ENCODE data around the gene ZNF487. TPM values are rescaled to one million over a fixed set of nuclear protein-coding genes. Genes with fewer than 3 reads are reported as not detected.
A peak's percentile ranks its signal among the peaks of the same experiment; 100 is the strongest.

The ZNF487 gene
- total and polyA plus RNA-seq, 2 of the 13 experiments (the other 11 are each of a cell fraction or from before 2014, with no cell fraction given) = 7.4 to 8.8 TPM

DNA sequence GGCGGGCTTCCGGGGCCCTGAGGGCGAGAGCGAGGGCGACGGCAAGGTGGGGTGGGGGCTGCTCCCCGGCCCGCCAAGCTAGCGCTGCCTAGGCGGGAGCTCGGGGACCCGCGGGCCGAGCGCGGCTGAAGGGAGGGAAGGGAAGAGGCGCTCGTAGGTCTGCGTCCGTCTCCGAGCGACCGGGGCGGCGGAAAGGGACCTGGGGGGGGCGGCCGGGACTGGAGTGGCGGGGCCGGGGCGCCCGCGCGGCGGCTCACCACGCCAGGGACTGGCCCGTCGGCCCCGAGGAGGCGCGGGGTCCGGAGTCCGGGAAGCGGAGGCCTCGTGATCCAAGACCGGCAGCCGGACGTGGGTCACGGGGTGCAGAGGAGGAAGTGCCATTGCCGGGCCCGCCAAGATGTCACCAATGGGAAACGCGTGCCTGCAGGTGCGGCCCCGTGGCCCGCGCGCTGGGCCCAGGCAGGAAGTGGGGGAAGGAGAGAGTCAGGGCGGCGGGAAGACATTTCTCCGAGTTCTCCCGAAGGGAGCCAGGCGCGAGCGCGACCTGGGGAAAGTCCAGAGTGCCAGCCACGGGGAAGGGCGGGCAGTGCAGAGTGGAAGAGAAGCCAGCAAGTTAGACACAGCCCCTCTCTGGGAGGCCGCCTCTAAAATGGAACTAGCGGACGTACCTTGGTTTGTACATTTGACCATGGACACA, 39.8 kb upstream of the ZNF487 start (continued):
- no peak for TF ChIP-seq ZNF180 (CRISPR knock-in tag; IDR thresholded peaks at IDR 0.05; ENCODE audit: borderline replicate concordance, low read depth)
- TF ChIP-seq ZNF629 (CRISPR knock-in tag; conservative IDR thresholded peaks at IDR 0.05) = peak; percentile 33; the same call in 1 of the 2 replicates
- TF ChIP-seq ELF4 (CRISPR knock-in tag; IDR thresholded peaks at IDR 0.05; ENCODE audit: borderline replicate concordance) = peak; percentile 93
- no peak for TF ChIP-seq ZBTB21 (CRISPR knock-in tag; IDR thresholded peaks at IDR 0.05)
- peak; percentile 87 for TF ChIP-seq ZSCAN31 (CRISPR knock-in tag; IDR thresholded peaks at IDR 0.05; ENCODE audit: low read depth)
- TF ChIP-seq, protein P1, sequence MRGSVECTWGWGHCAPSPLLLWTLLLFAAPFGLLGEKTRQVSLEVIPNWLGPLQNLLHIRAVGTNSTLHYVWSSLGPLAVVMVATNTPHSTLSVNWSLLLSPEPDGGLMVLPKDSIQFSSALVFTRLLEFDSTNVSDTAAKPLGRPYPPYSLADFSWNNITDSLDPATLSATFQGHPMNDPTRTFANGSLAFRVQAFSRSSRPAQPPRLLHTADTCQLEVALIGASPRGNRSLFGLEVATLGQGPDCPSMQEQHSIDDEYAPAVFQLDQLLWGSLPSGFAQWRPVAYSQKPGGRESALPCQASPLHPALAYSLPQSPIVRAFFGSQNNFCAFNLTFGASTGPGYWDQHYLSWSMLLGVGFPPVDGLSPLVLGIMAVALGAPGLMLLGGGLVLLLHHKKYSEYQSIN (CRISPR knock-in tag; IDR thresholded peaks at IDR 0.05; ENCODE audit: borderline replicate concordance) = no peak
- TF ChIP-seq, protein P2, sequence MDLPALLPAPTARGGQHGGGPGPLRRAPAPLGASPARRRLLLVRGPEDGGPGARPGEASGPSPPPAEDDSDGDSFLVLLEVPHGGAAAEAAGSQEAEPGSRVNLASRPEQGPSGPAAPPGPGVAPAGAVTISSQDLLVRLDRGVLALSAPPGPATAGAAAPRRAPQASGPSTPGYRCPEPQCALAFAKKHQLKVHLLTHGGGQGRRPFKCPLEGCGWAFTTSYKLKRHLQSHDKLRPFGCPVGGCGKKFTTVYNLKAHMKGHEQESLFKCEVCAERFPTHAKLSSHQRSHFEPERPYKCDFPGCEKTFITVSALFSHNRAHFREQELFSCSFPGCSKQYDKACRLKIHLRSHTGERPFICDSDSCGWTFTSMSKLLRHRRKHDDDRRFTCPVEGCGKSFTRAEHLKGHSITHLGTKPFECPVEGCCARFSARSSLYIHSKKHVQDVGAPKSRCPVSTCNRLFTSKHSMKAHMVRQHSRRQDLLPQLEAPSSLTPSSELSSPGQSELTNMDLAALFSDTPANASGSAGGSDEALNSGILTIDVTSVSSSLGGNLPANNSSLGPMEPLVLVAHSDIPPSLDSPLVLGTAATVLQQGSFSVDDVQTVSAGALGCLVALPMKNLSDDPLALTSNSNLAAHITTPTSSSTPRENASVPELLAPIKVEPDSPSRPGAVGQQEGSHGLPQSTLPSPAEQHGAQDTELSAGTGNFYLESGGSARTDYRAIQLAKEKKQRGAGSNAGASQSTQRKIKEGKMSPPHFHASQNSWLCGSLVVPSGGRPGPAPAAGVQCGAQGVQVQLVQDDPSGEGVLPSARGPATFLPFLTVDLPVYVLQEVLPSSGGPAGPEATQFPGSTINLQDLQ (CRISPR knock-in tag; IDR thresholded peaks at IDR 0.05) = no peak
- no peak for TF ChIP-seq TMF1 (CRISPR knock-in tag; IDR thresholded peaks at IDR 0.05; ENCODE audit: low read depth)
- TF ChIP-seq ZNF33B (CRISPR knock-in tag; IDR thresholded peaks at IDR 0.05) = no peak
- peak; percentile 88 for TF ChIP-seq PITX1 (CRISPR knock-in tag; IDR thresholded peaks at IDR 0.05)
- peak; percentile 88 for TF ChIP-seq ASH2L (IDR thresholded peaks at IDR 0.05; ENCODE audit: insufficient read length, low read depth, low read length)
- TF ChIP-seq, protein P3, sequence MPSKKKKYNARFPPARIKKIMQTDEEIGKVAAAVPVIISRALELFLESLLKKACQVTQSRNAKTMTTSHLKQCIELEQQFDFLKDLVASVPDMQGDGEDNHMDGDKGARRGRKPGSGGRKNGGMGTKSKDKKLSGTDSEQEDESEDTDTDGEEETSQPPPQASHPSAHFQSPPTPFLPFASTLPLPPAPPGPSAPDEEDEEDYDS (CRISPR knock-in tag; IDR thresholded peaks at IDR 0.05) = peak; percentile 73
- TF ChIP-seq FOXJ3 (CRISPR knock-in tag; IDR thresholded peaks at IDR 0.05; ENCODE audit: borderline replicate concordance) = no peak
- TF ChIP-seq, protein P4, sequence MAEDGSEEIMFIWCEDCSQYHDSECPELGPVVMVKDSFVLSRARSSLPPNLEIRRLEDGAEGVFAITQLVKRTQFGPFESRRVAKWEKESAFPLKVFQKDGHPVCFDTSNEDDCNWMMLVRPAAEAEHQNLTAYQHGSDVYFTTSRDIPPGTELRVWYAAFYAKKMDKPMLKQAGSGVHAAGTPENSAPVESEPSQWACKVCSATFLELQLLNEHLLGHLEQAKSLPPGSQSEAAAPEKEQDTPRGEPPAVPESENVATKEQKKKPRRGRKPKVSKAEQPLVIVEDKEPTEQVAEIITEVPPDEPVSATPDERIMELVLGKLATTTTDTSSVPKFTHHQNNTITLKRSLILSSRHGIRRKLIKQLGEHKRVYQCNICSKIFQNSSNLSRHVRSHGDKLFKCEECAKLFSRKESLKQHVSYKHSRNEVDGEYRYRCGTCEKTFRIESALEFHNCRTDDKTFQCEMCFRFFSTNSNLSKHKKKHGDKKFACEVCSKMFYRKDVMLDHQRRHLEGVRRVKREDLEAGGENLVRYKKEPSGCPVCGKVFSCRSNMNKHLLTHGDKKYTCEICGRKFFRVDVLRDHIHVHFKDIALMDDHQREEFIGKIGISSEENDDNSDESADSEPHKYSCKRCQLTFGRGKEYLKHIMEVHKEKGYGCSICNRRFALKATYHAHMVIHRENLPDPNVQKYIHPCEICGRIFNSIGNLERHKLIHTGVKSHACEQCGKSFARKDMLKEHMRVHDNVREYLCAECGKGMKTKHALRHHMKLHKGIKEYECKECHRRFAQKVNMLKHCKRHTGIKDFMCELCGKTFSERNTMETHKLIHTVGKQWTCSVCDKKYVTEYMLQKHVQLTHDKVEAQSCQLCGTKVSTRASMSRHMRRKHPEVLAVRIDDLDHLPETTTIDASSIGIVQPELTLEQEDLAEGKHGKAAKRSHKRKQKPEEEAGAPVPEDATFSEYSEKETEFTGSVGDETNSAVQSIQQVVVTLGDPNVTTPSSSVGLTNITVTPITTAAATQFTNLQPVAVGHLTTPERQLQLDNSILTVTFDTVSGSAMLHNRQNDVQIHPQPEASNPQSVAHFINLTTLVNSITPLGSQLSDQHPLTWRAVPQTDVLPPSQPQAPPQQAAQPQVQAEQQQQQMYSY (CRISPR knock-in tag; IDR thresholded peaks at IDR 0.05) = 0 out of 2 replicates have a peak, but pooled peaks have one; percentile 41
- peak; percentile 47 for TF ChIP-seq ZNF746 (CRISPR knock-in tag; IDR thresholded peaks at IDR 0.05)
- TF ChIP-seq ZBTB14 (CRISPR knock-in tag; IDR thresholded peaks at IDR 0.05) = peak; percentile 48; the same call in 1 of the 2 replicates
- peak; percentile 87 for TF ChIP-seq ZBTB26 (CRISPR knock-in tag; IDR thresholded peaks at IDR 0.05; ENCODE audit: borderline replicate concordance)
- peak; percentile 88; the same call in 1 of the 2 replicates for TF ChIP-seq ZNF510 (CRISPR knock-in tag; IDR thresholded peaks at IDR 0.05; ENCODE audit: low read depth)

Measured in HepG2 (cell line).